ENCODE data around the gene RPL41. TPM values are rescaled to one million over a fixed set of nuclear protein-coding genes. Genes with fewer than 3 reads are reported as not detected.

Gene RPL41
- total RNA-seq, 1 donor from 2014 or later = 4,478 TPM

DNA sequence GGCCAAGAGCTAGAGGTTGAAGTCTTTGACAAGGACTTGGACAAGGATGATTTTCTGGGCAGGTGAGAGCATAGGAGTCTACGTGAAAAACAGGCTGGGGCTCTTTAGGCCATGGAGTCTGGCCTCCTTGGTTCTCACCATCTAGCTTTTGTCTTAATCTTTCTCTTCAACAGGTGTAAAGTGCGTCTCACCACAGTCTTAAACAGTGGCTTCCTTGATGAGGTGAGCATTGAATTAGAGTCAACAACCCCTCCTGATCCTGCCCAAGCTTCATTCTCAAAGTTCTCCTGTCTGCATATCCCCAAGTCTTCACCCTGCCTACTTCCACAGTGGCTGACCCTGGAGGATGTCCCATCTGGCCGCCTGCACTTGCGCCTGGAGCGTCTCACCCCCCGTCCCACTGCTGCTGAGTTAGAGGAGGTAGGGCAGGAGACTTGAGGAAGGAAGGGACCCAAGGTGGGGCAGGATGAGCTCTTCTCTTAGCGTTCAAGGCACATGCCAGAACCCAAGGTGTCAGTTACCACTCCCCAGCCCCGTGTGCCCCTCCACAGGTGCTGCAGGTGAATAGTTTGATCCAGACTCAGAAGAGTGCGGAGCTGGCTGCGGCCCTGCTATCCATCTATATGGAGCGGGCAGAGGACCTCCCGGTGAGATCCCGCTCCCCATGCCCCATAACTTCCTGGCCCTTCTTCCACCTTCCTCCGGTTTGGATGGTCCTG lies 21.6 kb downstream of the RPL41 start:
- TF ChIP-seq CTCF (conservative IDR thresholded peaks at IDR 0.05) = no peak
- Mint-ChIP-seq H3K36me3 (ENCODE audit: low read depth) (peaks cover 44% of the 10 kb centered on the region), H3K9me3 (no peaks in the 10 kb centered on the region), H3K4me3 (no peak overlapping the region), H3K27ac (ENCODE audit: unreplicated experiment) (peak overlapping the region; percentile 29), H3K4me1 (no peaks in the 10 kb centered on the region), H3K27me3 (ENCODE audit: low read depth) (no peaks in the 10 kb centered on the region)
- no peak for DNase-seq (ENCODE audit: low read depth, low spot score)

- no peak for TF ChIP-seq CTCF (conservative IDR thresholded peaks at IDR 0.05)
- H3K4me1 Mint-ChIP-seq = no peaks in the 10 kb centered on the region
- peaks cover 46% of the 10 kb centered on the region for H3K36me3 Mint-ChIP-seq (ENCODE audit: low read depth)
- no peak overlapping the region for H3K27ac Mint-ChIP-seq (ENCODE audit: unreplicated experiment)
- H3K4me3 Mint-ChIP-seq = no peak overlapping the region
- no peaks in the 10 kb centered on the region for H3K9me3 Mint-ChIP-seq
- DNase-seq (ENCODE audit: low read depth, low spot score) = no peak
- no peaks in the 10 kb centered on the region for H3K27me3 Mint-ChIP-seq (ENCODE audit: low read depth)
Observed at GRCh38 chr12:56141946-56142784, 25.7 kb downstream of the RPL41 start.

- peak overlapping the region; percentile 34 for H3K4me3 Mint-ChIP-seq
- H3K27ac Mint-ChIP-seq (ENCODE audit: unreplicated experiment) = peak overlapping the region; percentile 57
- H3K4me1 Mint-ChIP-seq = no peaks in the 10 kb centered on the region
- no peaks in the 10 kb centered on the region for H3K27me3 Mint-ChIP-seq (ENCODE audit: low read depth)
- no peaks in the 10 kb centered on the region for H3K9me3 Mint-ChIP-seq
- no peak for DNase-seq (ENCODE audit: low read depth, low spot score)
- TF ChIP-seq CTCF (conservative IDR thresholded peaks at IDR 0.05) = no peak
- peaks cover 40% of the 10 kb centered on the region for H3K36me3 Mint-ChIP-seq (ENCODE audit: low read depth)
Observed at GRCh38 chr12:56143217-56143616, 26.8 kb downstream of the RPL41 start.

- H3K27me3 Mint-ChIP-seq (ENCODE audit: low read depth) = no peaks in the 10 kb centered on the region
- H3K4me3 Mint-ChIP-seq = peak overlapping the region; percentile 19
- no peaks in the 10 kb centered on the region for H3K4me1 Mint-ChIP-seq
- no peak for DNase-seq (ENCODE audit: low read depth, low spot score)
- no peaks in the 10 kb centered on the region for H3K9me3 Mint-ChIP-seq
- no peak overlapping the region for H3K27ac Mint-ChIP-seq (ENCODE audit: unreplicated experiment)
- no peak for TF ChIP-seq CTCF (conservative IDR thresholded peaks at IDR 0.05)
- H3K36me3 Mint-ChIP-seq (ENCODE audit: low read depth) = peaks cover 34% of the 10 kb centered on the region
Observed at GRCh38 chr12:56143870-56144269, 27.4 kb downstream of the RPL41 start.

DNA sequence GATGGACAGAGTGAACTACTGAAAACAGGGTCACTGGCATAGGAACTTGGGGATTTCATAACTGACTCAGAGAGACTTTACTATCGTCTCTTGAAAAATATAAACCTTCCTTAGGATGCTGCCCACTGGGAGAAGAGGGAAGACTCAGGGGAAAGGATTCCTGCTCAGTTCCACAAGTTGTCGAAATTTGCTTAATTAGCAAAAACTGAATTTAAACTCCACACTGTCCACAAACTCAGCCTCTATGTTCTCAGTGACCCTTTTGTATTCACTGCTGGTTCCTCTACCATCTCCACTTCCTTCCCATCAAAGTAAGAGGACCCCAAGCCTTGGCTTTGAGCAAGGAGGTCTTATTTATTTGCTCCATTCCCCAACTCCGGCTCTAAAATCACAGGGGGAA lies 28.8 kb downstream of the RPL41 start:
- Mint-ChIP-seq H3K27ac (ENCODE audit: unreplicated experiment) (no peak overlapping the region), H3K9me3 (no peaks in the 10 kb centered on the region)

More for the DNA sequence above, 28.8 kb downstream of the RPL41 start:
- no peak overlapping the region for H3K4me3 Mint-ChIP-seq
- H3K27me3 Mint-ChIP-seq (ENCODE audit: low read depth) = no peaks in the 10 kb centered on the region
- TF ChIP-seq CTCF (conservative IDR thresholded peaks at IDR 0.05) = no peak
- peaks cover 29% of the 10 kb centered on the region for H3K36me3 Mint-ChIP-seq (ENCODE audit: low read depth)
- no peak for DNase-seq (ENCODE audit: low read depth, low spot score)
- H3K4me1 Mint-ChIP-seq = no peaks in the 10 kb centered on the region

Measured in neural crest cell (in vitro differentiated cells).